HUES48 (cell line): ENCODE data around the gene KLF12.

Experiments
- H3K27ac ChIP-seq: one replicate; pipeline ENCODE4 v1.7.0; 2013; ENCODE audit warnings: low read depth, low read length, inconsistent platforms
- H3K27me3 ChIP-seq: 2 replicates; pipeline ENCODE4 v1.6.1; 2013; ENCODE audit warnings: mild to moderate bottlenecking, low read length; ENCODE audit not compliant: control insufficient read depth, insufficient read depth
- H3K36me3 ChIP-seq: 2 replicates; pipeline ENCODE4 v1.6.1; 2013; ENCODE audit warnings: low read length; ENCODE audit not compliant: control insufficient read depth, insufficient read depth
- H3K4me1 ChIP-seq: 2 replicates; pipeline ENCODE4 v1.6.1; 2013; ENCODE audit warnings: mild to moderate bottlenecking, low read length; ENCODE audit not compliant: control insufficient read depth, insufficient read depth
- H3K4me3 ChIP-seq: 2 replicates; pipeline ENCODE4 v1.5.1; 2013; ENCODE audit warnings: mild to moderate bottlenecking, low read depth, low read length
- H3K9ac ChIP-seq: 2 replicates; pipeline ENCODE4 v1.6.1; 2013; ENCODE audit warnings: mild to moderate bottlenecking, low read depth, low read length, moderate library complexity
- H3K9me3 ChIP-seq: 2 replicates; pipeline ENCODE4 v1.6.1; 2013; ENCODE audit warnings: low read length; ENCODE audit not compliant: control insufficient read depth, insufficient read depth

The KLF12 gene

DNA sequence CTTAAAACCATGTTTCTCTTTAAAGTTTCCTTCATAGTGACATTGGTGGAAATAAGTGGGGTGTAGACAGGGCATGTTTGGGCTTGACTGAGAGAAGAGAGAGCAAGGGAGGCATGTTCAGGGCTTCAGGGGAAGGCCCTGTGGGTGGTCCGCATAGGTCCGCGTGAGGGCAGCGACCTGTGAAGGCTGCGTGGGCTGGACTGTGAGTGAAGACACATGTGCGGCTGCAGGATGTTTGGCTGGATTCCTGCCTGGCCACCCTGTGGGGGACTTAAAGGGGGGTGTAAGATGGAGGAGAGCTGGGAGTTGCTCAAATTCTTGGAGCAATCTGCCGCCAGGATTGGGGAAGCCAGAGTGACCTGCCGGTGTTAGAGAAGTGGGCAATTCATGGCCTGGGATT lies 23.8 kb upstream of the KLF12 start:
- no peaks in the 10 kb centered on the region for H3K9me3 ChIP-seq
- H3K27me3 ChIP-seq = no peaks in the 10 kb centered on the region
- no peak overlapping the region for H3K4me3 ChIP-seq
- no peaks in the 10 kb centered on the region for H3K36me3 ChIP-seq
- no peak overlapping the region for H3K9ac ChIP-seq
- H3K27ac ChIP-seq = no peak overlapping the region
- H3K4me1 ChIP-seq = 0 out of 2 replicates have a peak, but pooled peaks cover 3% of the 10 kb centered on the region

DNA sequence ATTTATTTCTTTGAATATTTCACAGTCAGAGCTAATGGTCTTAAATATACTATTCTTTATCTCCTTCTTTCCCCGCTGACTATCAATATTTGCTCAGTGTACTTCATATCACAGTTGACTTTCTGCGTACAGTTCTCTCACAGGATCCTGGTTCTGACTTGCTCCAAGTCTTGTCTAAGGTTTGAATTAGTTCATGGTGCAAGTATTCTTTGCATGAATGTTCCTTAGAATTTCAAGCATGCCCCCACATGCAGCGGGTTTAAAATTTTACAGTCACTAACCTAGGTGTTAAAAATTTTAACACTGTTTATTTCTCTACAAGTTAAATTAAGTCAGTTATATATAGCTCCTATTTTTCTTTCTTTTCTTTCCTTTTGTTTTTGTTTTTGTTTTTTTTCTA lies 20.8 kb upstream of the KLF12 start:
- no peaks in the 10 kb centered on the region for H3K27me3 ChIP-seq
- H3K9me3 ChIP-seq = no peaks in the 10 kb centered on the region
- no peak overlapping the region for H3K9ac ChIP-seq
- no peaks in the 10 kb centered on the region for H3K36me3 ChIP-seq
- H3K4me1 ChIP-seq = 0 out of 2 replicates have a peak, but pooled peaks cover 3% of the 10 kb centered on the region
- H3K27ac ChIP-seq = no peak overlapping the region
- H3K4me3 ChIP-seq = no peak overlapping the region

DNA sequence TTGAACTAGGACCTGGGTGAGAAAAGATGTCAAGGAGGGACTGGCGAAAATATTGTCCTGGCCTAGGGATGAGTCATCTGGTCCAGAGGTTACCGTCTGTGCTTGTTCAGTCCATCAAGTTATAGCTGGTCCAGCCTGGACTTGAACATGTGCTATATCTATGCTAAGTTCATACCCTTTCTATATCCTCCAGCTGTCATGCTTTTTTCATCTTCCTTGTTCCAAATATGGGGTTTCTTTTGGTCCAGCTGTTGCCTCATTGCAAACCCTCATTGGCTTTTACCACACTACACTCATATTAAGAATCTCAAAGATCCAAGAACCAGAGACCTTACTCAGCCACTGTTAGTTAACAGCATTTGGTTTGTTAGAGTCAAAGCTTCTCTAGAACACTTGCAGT lies 19.1 kb upstream of the KLF12 start:
- Histone ChIP-seq H3K4me3 (no peak overlapping the region), H3K27ac (no peak overlapping the region), H3K27me3 (no peaks in the 10 kb centered on the region), H3K9ac (no peak overlapping the region), H3K4me1 (0 out of 2 replicates have a peak, but pooled peaks cover 3% of the 10 kb centered on the region), H3K36me3 (no peaks in the 10 kb centered on the region), H3K9me3 (no peaks in the 10 kb centered on the region)

DNA sequence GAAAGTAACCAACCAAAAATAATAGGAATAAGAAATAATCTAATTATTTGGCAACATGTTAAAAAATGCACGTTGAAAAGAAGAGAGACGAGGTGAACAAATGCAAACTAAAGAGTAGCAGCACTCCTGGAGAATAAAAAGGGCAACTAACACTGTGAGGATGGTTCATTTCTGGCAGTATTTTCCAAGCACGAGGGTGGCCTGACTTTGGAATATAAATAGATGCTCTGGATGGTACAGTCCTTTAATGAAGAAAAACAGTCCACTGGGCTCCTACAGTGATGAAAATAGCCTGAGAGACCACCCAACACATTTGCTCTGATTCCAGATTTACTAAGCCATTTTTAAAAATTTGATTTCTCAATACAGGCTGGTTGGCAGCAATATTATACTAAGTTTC lies 17.7 kb upstream of the KLF12 start:
- Histone ChIP-seq H3K4me3 (no peak overlapping the region), H3K27me3 (no peaks in the 10 kb centered on the region), H3K27ac (no peak overlapping the region), H3K9me3 (no peaks in the 10 kb centered on the region), H3K36me3 (no peaks in the 10 kb centered on the region), H3K4me1 (no peaks in the 10 kb centered on the region), H3K9ac (no peak overlapping the region)

DNA sequence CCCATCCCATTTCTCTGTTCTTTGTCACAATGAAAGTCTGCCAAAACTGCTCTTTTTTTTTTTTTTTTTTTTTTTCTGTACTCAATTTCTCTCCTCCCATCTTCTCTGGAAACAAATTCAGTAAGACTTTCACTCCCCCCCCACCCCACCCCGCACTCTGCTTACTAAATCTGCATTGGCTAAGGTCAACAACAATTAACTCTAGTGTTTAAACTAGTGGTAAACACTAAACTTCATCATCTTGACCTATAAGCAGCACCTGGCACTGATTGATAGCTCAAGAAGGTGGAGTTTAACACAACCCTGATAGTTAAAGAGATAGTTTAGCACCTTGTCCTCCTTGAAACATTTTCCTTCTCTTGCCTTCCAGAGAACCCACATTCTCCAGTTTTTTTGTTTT lies 14.1 kb upstream of the KLF12 start:
- Histone ChIP-seq H3K27me3 (no peaks in the 10 kb centered on the region), H3K36me3 (no peaks in the 10 kb centered on the region), H3K27ac (no peak overlapping the region)

DNA sequence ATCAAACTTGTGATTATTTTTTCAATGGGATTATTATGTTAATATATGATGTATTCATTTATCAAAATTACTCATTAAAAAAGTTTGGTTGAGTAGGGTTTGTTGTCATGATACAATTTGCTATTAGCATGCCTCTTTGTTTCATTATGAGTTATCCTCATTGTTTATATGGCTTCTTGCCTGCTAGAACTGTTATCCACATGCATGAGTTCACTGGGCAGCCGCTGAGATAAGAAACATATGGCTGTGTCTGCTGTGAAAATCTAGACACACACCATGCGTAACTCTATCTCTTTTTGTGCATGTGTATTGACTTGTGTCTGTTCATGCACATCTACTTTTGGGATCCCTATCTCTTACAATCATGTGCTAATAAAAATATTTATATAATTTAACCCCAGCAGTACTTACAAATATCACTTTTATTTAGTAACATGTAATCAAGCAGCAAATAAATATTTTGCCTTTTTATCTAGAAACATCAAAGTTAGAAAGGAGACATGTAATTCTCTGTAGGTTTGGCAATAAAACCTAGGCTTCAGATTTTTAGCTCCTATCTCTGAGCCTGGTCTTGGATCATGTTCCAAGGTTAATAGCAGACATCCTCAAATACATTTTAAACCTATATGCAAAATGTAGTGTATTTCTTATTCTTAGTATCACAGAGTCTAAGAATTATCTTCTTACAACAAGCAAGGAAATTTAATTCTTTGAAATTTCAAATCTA lies 11.2 kb upstream of the KLF12 start:
- no peak overlapping the region for H3K9ac ChIP-seq
- H3K4me3 ChIP-seq = no peak overlapping the region
- H3K4me1 ChIP-seq = no peaks in the 10 kb centered on the region
- H3K27me3 ChIP-seq = no peaks in the 10 kb centered on the region
- no peaks in the 10 kb centered on the region for H3K36me3 ChIP-seq
- no peak overlapping the region for H3K27ac ChIP-seq
- H3K9me3 ChIP-seq = no peaks in the 10 kb centered on the region

More for the DNA sequence above, 14.1 kb upstream of the KLF12 start:
- no peaks in the 10 kb centered on the region for H3K4me1 ChIP-seq
- no peaks in the 10 kb centered on the region for H3K9me3 ChIP-seq
- no peak overlapping the region for H3K4me3 ChIP-seq
- H3K9ac ChIP-seq = no peak overlapping the region

DNA sequence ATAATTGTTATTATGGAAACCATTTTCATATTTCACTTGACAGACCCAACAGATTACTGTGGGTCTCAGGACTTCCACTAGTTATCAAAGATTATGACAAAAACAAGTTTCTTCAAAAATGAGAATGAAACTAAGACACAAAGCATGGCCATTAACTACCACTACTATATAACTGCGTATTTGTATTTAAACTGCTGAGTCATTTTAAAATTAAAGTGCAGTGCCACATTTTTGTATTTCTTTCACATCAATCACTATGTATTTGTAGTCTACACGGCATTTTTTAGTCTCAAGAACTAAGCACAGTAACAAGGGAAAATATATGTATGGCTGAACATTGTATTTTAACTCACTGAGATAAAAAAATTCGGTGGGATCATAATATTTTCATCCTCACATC lies 10.1 kb upstream of the KLF12 start:
- Histone ChIP-seq H3K4me1 (no peaks in the 10 kb centered on the region), H3K36me3 (no peaks in the 10 kb centered on the region), H3K4me3 (no peak overlapping the region), H3K27me3 (no peaks in the 10 kb centered on the region), H3K9me3 (no peaks in the 10 kb centered on the region), H3K27ac (no peak overlapping the region), H3K9ac (no peak overlapping the region)

DNA sequence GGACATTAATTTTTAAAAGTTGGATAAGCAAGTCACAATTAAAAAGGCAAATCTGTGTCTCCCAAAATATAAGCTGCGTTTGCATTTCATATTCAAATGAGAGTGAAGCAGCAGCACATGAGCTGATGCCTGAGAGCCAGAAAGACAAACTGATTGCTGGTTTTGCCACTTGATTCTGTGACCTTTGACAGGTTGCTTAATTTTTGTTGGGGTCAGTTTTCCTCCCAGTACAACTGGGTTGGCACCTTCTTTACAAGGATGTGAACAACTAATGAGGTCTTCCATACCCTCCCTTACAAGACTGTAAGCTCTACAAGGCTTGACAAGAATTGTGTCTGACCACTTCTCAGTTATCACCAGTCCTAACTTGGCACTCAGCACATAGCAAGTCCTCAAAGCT lies 8.1 kb upstream of the KLF12 start:
- Histone ChIP-seq H3K4me1 (no peaks in the 10 kb centered on the region), H3K27me3 (no peaks in the 10 kb centered on the region), H3K9ac (no peak overlapping the region), H3K36me3 (no peaks in the 10 kb centered on the region), H3K4me3 (no peak overlapping the region), H3K27ac (no peak overlapping the region), H3K9me3 (no peaks in the 10 kb centered on the region)

DNA sequence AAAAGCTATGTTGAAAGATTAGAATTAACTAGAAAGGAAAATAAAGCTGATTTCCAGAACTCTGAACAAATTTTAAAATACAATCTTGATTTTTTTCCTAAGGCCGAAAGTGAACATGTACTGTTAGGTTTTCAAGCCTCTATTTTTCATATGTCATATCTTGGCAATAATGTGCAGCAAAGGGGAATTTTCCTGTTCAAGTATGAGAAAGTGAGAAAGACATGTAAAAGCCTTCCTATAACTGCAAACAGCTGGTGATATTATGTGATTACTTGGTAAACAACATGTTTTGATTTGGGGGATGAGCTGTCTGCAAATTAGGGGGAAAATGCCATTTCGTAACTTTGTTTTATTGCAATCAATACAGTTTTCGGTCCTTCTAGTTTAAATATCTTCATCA lies 4.0 kb upstream of the KLF12 start:
- Histone ChIP-seq H3K4me1 (peaks cover 5% of the 10 kb centered on the region; the same call in 1 of the 2 replicates), H3K9me3 (no peaks in the 10 kb centered on the region), H3K27me3 (peaks cover 4% of the 10 kb centered on the region), H3K4me3 (no peak overlapping the region), H3K27ac (no peak overlapping the region), H3K9ac (no peak overlapping the region), H3K36me3 (no peaks in the 10 kb centered on the region)

DNA sequence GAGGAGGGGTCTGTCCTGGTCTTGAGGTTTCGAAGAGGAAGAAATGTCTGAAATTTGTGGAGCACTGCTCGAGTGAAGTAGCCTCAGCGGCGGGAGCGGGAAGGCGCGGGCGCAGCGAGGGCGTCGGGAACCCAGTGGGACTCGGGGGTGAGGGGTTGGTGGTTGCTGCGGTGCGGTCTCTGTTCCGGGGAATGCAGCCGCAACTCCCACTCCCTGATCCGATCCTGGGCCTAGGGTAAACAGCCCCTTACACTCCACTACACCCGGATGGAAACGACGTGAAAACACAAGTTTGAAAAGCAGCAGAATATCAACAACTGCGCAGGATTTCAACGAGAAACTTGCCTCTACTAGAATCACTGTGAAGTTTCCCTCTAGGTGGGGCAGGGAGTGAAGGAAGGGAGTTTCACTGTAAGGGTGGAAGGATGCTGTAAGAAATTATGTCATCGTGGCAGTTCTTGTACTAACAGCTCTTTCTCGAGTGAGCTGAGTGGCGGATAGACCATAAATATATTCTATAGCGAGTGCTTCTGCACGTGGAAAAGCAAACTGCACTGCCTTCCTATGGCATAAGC lies 2.0 kb upstream of the KLF12 start:
- peaks cover 14% of the 10 kb centered on the region for H3K27me3 ChIP-seq
- peak overlapping the region; percentile 78 for H3K9ac ChIP-seq
- H3K27ac ChIP-seq = peak overlapping the region; percentile 96
- H3K4me3 ChIP-seq = peak overlapping the region; percentile 97
- peaks cover 15% of the 10 kb centered on the region for H3K4me1 ChIP-seq
- H3K36me3 ChIP-seq = no peaks in the 10 kb centered on the region
- H3K9me3 ChIP-seq = no peaks in the 10 kb centered on the region

DNA sequence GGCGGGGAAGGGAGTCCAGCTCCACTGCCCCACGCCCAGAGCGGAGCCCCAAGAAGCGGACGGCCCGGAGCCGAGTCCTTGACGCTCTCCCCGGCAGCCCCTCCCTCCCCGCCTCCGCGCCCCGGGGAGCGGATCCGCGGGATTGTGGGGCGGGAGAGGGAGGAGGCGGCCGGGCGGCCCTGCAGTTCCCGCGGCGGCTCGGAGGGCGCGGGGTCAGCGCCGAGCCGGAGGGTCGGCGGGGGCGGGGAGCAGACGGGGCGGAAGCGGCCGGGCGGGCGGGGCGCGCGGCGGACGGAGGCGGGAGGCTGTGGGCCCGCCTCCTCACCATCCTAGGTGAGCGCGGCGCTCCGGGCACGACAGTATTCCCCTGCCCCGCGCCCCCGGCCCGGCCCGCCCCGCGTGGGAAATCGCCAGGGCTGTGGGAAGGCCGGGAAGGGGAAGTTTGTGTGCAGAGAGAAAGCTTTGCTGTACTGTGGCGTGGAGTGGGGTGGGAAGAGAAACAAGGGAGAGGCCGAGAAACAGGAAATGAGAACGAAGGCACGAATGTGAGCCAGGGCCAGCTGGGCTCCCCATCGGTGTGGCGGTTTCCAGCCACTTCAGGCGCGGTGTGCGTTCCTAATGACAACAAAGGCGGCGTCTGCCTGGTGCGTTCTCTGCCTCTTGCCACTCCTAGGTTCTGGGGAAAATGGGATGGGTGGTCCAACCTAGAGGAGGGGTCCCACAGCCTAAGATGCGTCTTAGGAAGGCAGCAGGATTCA lies 1.3 kb upstream of the KLF12 start:
- Histone ChIP-seq H3K9me3 (no peaks in the 10 kb centered on the region), H3K4me1 (peaks cover 17% of the 10 kb centered on the region), H3K27ac (peak overlapping the region; percentile 96), H3K4me3 (peak overlapping the region; percentile 97), H3K27me3 (peaks cover 14% of the 10 kb centered on the region), H3K36me3 (no peaks in the 10 kb centered on the region), H3K9ac (peak overlapping the region; percentile 78)
